ENCODE data around the gene EIF4E2.

The EIF4E2 gene

DNA sequence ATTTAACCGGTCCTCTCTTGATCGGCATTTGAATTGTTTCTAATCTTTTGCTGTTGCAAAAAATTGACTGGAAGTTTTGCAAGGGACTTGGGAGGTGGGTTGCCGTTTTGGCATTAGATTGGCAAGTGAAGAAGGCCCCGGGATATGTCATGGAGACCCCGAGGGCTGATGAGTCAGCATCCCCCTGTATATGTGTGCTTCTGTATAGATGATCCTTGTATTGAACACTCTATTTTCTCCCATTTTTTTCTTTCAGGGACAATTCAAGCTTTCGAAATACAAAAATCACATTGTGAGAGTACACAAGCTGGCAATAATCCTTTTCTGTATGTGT is 30.1 kb downstream of the EIF4E2 start:
- DNase-seq (ENCODE audit: low read depth, low spot score): no peak
- no peak for TF ChIP-seq CTCF (IDR thresholded peaks at IDR 0.05; ENCODE audit: insufficient read depth, low read length, missing control alignments)
- H3K4me3 ChIP-seq (ENCODE audit: low read depth, low read length): no peak overlapping the region
- CTCF ChIA-PET: interaction anchor here (1.0 kb wide), 1 partner anchor 26 kb away, joined by 5 read pairs; no protein-coding TSS in a partner anchor
- POLR2A ChIA-PET: no interaction called here

DNA sequence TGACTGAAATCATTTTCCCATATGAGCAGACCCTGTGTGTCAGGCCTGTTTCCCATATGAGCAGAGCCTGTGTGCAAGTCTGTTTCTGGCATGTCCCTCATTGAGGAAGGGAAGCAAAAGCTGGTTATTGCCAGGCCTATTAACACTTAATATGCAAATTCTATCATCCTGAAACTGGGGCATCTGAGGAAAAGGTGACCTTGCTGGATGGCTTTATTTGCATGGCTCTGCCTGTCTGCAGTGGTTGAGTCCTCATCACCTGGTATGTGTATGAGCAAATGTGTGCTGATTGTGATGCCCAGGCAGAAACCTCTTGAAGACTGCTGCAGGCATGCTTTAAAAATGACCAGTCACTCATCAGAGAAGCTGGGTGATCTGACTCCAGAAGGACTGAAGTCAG is 31.2 kb downstream of the EIF4E2 start:
- TF ChIP-seq CTCF (IDR thresholded peaks at IDR 0.05; ENCODE audit: insufficient read depth, low read length, missing control alignments): no peak
- no peak overlapping the region for H3K4me3 ChIP-seq (ENCODE audit: low read depth, low read length)
- no peak for DNase-seq (ENCODE audit: low read depth, low spot score)
- CTCF ChIA-PET: interaction anchor here (0.5 kb wide), 1 partner anchor 25 kb away, joined by 3 read pairs; no protein-coding TSS in a partner anchor
- POLR2A ChIA-PET: no interaction called here

DNA sequence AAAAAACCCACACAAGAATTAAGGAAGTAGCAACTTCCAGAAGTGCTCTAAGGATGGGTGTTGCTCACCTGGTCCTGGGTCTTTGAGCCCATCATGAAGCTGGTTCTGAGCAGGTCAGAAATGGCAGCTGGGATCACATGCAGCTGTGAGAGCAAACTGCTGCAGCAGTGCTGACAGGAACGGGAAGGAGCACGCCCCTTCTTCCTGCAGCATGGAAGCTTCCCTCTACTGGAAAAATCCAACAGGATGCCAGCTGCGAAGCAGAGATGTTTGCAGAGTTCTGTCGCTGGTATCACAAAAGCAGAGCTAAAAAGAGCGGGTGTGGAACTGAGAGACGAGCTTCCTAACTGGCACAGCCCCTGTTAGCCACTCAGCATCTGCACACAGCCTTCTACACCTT is 33.7 kb downstream of the EIF4E2 start:
- POLR2A ChIA-PET: no interaction called here
- DNase-seq (ENCODE audit: low read depth, low spot score): no peak
- CTCF ChIA-PET: no interaction called here
- no peak overlapping the region for H3K4me3 ChIP-seq (ENCODE audit: low read depth, low read length)
- TF ChIP-seq CTCF (IDR thresholded peaks at IDR 0.05; ENCODE audit: insufficient read depth, low read length, missing control alignments): no peak

GRCh38 chr2:232586943-232587505 is 36.5 kb downstream of the EIF4E2 start:
- CTCF ChIA-PET: interaction anchor here (1.2 kb wide), 1 partner anchor 25 kb away, joined by 3 read pairs; no protein-coding TSS in a partner anchor
- DNase-seq (ENCODE audit: low read depth, low spot score): no peak
- POLR2A ChIA-PET: no interaction called here
- TF ChIP-seq CTCF (IDR thresholded peaks at IDR 0.05; ENCODE audit: insufficient read depth, low read length, missing control alignments): no peak
- H3K4me3 ChIP-seq (ENCODE audit: low read depth, low read length): no peak overlapping the region

GRCh38 chr2:232587512-232587911 is 37.0 kb downstream of the EIF4E2 start:
- DNase-seq (ENCODE audit: low read depth, low spot score): no peak
- ChIA-PET CTCF (no interaction called here), POLR2A (no interaction called here)
- no peak overlapping the region for H3K4me3 ChIP-seq (ENCODE audit: low read depth, low read length)
- TF ChIP-seq CTCF (IDR thresholded peaks at IDR 0.05; ENCODE audit: insufficient read depth, low read length, missing control alignments): no peak

- TF ChIP-seq CTCF (IDR thresholded peaks at IDR 0.05; ENCODE audit: insufficient read depth, low read length, missing control alignments): no peak
- ChIA-PET POLR2A (no interaction called here), CTCF (no interaction called here)
- H3K4me3 ChIP-seq (ENCODE audit: low read depth, low read length): no peak overlapping the region
- no peak for DNase-seq (ENCODE audit: low read depth, low spot score)
Measured at GRCh38 chr2:232588031-232588430, 37.5 kb downstream of the EIF4E2 start.

Data from AG04449 (cell line).